ENCODE measurements around the gene ATP13A5.

The ATP13A5 gene

DNA sequence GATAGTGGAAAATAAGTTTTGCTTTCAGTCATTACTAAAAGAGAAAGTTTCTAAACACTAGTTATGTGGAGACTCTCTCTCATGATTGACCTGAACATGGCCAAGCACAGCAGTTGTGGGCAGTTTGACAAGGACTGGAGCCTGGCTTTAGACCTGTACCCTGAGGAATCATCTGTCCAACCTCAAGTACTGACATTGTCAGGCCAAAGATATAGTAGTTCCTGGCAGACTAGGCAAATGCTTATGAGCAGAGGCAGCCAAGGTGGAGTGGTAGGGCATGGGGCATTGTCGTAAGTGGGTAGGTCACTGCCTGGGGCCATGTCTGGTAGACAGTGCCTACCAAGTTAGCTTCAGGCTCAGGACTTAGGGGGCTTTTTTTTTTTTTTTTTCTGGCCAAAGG lies 116.6 kb downstream of the ATP13A5 start:
- no peak for DNase-seq (ENCODE audit: low read depth)

DNA sequence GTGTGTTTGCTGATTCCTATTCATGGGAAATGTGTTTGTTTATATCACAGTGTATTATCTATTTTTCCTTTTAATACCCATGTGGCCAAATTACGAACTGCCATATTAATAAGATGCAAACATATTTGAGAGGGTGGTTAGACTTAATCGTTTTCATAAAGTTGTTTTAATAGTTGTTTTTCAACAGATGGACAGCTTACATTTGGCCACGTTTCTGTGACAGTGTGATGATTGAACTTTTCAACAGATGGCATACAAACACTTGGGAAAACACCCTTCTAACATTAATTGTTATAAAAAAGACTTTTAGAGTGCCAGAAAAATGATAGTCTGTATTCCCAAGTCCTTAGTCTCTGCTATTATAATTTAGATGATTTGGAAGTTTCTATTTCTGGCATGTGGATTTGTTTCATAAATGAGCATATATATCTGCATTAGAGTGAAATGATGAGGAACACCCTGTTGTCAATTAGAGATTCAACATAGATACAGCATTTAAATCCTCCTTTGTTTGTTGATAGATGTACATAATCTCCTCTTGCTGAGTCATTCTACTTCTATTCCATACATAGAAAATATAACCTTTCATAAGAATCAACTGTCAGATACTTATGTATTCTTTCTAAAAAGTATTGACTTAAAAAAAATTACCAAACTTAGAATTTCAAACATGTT lies 124.4 kb downstream of the ATP13A5 start:
- DNase-seq (ENCODE audit: low read depth) = no peak

DNA sequence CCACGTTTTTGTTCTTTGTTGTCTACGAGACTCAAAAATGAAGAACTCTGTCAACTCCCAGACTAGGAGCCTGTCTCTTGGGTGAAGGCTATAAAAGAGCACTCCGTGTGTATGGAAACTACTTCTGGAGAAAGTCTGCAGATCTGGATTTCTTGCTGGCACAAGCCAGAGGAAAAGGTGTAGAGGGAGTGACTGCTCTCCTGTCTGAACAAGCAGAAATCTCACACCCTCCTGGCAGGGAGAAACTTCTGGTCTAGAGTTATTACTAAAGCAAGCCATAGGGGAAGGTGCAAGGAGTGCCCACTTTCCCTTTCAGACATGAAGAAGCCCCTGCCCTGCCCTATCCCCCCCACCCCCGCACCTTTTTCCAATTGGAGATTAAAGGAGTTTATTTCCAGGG lies 128.1 kb downstream of the ATP13A5 start:
- DNase-seq (ENCODE audit: low read depth) = no peak

DNA sequence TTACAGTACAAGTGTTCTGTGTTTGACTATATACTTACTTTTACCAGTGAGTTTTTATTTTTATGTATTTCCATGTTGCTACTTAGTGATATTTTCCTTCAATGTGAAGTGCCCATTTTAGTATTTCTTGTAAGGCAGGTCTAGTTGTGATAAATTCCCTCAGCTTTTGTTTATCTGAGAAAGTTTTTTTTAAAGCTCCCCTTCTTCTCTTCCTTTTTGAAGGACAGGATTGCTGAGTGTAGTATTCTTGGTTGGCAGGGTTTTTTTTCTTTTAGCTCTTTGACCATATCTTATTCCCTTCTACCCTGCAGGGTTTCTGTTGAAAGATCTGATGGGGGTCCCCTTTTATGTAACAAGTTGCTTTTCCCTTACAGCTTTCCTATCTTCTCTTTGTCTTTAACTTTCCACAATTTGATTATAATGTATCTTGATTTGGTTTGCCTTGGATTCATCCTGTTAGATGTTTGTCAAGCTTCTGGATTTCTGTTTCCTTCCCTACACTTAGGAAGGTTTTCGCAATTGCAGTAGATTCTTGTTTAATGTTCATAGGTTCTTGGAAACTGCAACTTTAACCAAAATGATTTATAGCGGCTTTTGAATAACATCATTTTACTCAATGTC lies 129.6 kb downstream of the ATP13A5 start:
- DNase-seq (ENCODE audit: low read depth) = no peak

DNA sequence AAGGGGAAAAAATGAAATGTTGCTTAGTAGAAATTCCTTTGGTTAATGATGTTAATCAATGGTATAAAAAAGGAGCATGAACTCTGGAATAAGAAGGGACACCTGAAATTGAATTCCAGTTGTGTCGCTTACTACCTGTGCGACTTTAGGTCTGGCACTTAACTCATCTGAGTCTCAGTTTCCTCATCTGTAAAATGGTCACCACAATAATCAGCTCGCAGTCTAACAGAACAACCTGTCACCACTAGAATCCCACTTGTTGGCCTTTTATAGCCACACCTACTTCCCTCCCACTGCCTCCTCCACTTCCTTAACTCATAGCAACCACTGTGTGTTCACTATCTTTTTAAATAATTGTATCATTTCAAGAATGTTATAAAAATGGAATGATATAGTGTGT lies 135.0 kb downstream of the ATP13A5 start:
- no peak for DNase-seq (ENCODE audit: low read depth)

DNA sequence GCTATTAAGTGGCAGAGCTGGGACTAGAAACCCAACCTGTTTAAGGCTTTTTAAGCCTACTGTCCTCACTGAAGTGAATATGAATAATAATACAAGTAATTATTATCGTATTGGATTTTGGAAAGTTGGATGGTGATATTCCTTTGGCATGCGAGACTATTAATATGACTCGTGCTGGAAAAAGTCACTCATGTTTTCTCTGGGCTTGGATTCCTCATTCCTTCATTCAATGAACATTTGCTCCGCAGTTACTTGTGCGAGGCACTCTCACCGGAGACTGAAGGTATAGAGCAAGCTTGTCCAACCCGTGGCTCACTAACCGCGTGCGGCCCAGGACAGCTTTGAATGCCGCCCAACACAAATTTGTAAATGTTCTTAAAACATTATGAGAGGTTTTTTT lies 136.8 kb downstream of the ATP13A5 start:
- no peak for DNase-seq (ENCODE audit: low read depth)

DNA sequence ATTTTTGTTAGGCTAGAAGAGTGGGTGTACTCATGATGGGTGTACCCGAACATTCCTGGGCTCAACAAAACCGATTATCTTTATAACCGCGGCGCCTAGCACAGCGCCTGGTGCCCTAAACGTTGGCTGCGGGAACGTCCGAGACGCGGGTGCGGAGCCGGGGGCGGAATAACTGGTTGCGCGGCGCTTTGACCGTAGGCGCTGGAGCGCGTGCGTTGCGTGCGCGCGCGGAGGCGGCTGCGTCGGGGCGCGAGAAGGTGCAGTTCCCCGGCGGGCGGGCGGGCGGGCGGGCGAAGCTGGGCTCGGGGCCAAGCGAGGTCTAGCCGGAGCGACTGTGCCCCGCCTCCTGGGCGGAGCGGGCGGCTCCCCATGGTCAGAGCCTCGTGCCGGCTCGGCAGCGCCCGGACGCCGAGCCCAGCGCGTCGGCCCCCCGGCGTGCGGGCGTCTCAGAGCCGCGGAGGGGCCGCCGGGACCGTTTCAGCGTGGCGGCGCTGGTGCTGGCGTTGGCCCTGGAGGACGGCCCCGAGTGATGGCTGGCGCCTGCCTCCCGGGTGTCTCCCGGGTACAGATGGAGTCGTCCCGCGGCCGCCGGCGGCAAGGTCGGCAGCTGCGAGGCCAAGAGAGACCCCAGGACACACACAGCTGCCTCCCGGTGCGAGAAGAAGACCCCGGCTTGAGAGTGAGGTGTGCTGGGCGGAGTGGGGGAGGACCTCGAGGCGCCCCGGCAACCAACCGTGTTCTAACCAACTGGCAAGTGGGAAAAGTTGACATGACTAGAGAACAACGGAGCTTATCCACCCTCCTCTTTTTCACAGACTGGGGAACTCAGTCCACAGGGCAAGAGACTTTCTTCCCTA lies 137.5 kb downstream of the ATP13A5 start, which contains the start of gene PLAAT1:
Gene PLAAT1, plus strand, starts transcription at position 373 of the 857 bp plus-strand sequence. CDS start 14,429 bp downstream, outside the sequence.
- peak; percentile 7 for DNase-seq (ENCODE audit: low read depth)

DNA sequence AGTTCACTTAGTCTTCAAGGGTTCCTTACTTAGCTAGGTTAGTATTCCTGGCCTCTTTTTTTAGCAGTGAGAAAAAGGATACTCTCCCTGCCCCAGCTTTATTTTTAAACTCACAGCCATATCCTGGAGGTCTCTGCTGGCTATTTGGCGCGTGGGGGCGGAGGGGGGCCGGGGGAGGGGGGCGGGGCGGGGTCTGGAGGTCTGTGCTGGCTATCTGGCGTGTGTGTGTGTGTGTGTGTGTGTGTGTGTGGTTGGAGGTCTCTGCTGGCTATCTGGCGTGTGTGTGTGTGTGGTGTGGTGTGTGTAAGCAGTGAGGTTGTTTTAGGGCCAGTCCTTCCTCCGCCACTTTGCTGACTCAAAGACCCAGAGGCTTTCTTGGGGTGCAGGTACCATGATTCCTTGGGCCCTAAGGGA lies 138.1 kb downstream of the ATP13A5 start:
- no peak for DNase-seq (ENCODE audit: low read depth)

DNA sequence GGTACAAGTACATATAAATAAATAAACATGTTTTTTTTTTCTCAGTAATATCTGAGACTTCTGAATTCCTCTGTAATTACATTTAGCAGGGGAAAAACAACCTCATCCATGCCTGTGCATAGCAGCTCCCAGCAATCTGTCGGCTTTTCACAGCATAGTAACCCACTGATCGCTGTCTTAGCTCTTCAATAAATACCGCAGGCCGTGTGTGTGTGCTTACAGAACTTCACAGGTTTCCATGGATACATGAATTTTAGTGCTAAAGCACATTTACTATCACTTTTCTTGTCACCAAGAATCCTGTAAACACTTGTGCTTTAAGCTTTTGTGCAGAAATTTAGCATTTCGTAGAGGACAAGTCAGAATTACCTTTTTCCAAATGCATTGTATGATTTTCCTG lies 141.5 kb downstream of the ATP13A5 start:
- no peak for DNase-seq (ENCODE audit: low read depth)

DNA sequence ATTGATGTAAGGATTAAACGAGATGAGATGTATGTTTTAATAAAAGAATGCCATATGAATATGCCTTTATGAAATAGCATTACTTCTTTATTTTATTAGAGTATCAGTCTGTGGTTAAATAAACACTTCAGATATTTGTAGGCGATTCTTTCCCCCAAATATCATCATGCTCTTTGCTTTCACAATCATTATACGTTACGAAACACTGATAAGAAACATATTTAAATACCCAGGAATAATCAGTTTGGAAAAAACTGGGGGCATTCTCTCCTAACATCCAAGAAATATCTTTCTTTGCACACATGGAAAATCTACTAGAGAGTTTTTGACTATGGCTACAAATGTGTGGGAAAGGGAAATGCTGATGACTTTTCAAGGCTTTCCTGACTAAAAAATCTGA lies 142.0 kb downstream of the ATP13A5 start:
- no peak for DNase-seq (ENCODE audit: low read depth)

DNA sequence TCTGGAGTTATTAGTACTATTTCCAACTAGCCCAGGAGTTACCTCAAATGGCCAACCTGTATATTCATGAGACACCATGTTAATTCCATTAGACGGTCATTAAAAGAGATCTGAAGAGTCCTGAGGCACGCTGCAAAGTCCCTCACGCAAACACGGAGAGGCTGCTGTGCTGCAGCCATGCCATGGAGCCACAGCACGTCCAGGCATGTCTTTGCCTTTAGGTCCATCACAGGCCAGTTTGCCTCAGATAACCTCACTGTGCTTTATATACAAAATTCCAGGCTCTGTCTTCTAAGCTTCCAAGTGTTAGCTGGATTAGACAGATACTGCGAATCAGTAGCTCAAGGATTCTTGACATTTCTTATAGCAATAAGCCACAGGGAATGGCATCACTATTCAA lies 147.4 kb downstream of the ATP13A5 start:
- DNase-seq (ENCODE audit: low read depth) = no peak

DNA sequence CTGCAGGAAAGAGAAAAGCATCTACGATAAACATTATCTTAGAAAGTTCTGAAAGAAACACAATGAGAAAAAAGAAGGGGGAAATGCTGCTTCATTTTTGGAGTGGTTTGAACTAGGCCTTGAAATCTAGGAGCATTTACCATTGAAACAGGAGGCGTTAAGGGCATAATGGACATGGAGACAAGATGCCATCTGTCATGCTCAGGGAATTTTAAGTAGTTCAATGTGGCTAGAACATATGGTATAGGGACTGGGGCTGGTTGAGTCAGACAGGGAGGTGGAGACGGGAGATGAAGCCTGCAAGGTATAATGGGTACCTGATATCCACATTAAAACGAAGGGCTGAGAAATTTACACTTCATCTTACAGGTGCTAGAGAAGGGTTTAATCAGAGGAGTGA lies 147.9 kb downstream of the ATP13A5 start:
- DNase-seq (ENCODE audit: low read depth) = no peak

DNA sequence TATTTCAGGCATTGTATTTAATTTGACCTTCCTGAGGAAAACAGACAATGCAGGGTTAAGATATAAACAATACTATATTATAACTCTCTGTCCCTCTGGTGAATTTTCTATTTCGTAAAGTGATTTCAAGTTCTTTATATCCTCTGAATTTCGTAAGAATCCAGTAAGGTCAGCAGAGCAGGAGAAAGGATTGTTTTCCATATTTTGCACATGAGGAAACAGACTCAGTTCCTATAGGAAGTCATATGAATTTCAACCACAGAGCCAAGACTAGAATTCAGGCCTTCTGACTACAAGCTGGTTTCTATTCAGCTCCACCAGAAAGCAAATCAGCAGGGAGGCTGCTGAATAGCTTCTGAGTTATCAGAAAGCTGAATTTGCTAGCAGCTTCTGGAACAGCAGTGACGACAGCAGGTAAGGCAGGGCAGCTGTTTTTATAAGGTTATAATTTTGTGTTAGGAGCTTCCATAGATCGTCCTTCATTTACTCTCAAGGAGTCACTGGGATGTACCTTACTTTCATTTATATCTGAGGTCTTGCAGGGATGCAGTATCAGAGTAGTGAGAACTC lies 148.6 kb downstream of the ATP13A5 start:
- DNase-seq (ENCODE audit: low read depth) = no peak

DNA sequence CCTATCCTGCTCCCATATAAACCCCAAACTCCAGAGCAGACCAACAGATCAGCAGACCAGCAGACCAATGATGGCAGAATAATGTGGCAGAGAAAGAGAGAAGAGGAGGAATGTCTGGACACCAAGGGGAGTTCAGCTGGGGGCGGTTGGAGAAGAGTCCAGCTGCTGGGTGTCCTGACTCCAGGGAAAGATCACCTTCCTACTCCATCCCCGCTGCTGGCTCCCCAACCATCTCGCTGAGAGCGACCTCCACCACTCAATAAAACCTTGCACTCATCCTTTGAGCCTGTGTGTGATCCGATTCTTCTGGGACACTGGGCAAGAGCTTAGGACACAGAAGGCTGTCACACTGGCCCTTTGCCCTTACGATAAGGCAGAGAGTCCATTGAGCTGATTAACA lies 150.3 kb downstream of the ATP13A5 start:
- DNase-seq (ENCODE audit: low read depth) = no peak

DNA sequence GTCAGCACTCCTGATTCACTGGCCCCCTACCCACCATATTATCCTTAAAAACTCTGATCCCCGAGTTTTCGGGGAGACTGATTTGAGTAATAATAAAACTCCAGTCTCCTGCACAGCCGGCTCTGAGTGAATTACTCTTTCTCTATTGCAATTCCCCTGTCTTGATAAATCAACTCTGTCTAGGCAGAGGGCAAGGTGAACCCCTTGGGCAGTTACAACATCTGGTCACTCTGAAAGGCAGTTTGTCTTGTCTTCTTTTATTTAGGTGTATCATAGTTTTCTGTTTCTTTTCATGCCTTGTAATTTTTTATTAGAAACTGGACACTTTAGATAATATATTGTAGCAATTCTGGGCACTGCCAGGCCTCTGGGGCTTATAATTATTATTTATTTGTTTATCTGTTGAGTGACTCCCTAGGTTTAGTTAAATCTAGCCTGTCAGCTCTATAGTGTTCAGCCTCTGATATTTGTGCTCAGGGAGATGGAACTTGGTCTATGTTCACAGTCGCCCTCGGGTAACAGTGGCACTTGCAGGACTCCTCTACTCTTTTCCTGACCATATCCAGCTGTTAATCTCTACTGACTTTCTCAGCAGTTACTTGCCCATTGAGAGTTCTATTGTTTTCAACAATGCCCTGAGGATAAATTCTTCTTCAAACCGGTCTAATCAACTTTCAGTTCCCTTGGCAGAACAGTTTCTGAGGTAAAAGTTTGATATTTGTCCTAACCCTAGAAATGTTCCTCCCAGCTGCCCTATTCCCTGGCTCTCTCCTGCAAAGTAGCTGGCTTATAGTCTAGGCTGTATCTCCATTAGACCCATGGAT lies 153.0 kb downstream of the ATP13A5 start:
- no peak for DNase-seq (ENCODE audit: low read depth)

All from ELR (cell line).